ENCODE measurements around the gene CASQ2. TPM values are rescaled to one million over a fixed set of nuclear protein-coding genes. Genes with fewer than 3 reads are reported as not detected.

The CASQ2 gene
- total and polyA plus RNA-seq, 2 of the 13 experiments (the other 11 are each of a cell fraction or from before 2014, with no cell fraction given): not detected

DNA sequence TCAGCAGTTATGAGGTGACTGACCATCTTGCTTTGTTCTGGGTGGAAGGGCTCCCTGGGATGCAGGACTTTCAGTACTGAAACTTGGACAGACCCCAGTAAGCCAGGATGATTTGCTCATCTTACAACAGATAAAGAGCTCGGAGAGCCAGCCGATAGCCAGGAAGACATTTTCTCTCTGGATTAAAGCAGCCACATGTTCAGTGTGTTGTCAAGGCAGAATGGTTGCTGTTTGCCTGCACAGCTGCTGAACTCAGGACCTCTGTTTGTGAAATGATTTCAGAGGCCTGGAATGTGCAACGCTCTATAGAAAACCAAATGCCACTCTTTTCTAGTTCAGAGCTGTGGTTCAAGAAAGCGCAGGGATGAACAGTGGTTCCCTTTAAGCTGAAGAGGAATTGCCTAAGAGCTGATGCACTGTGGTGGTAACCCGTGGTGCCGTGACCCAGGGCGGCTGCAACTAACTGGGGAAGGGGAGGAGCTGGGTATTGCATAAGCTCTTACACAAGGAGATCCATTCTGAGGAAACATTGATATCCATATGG is 40.7 kb downstream of the CASQ2 start (continued):
- no peak for TF ChIP-seq ZNF766 (CRISPR knock-in tag; IDR thresholded peaks at IDR 0.05; ENCODE audit: borderline replicate concordance)
- TF ChIP-seq ZNF83 (CRISPR knock-in tag; IDR thresholded peaks at IDR 0.05; ENCODE audit: borderline replicate concordance): no peak
- no peak for TF ChIP-seq SOX6 (IDR thresholded peaks at IDR 0.05)
- peak; percentile 43; the same call in 1 of the 2 replicates for TF ChIP-seq SOX6 (CRISPR knock-in tag; IDR thresholded peaks at IDR 0.05)
- peak; percentile 89 for TF ChIP-seq TEAD3 (CRISPR knock-in tag; optimal IDR thresholded peaks at IDR 0.05; ENCODE audit: borderline replicate concordance)
- TF ChIP-seq FOXA1 (IDR thresholded peaks at IDR 0.05): no peak
- no peak for TF ChIP-seq FOXA1 (CRISPR knock-in tag; IDR thresholded peaks at IDR 0.05)
- peak; percentile 10; the same call in 1 of the 2 replicates for TF ChIP-seq SMC3 (IDR thresholded peaks at IDR 0.05; ENCODE audit: low read length)
- TF ChIP-seq KDM3A (CRISPR knock-in tag; IDR thresholded peaks at IDR 0.05; ENCODE audit: low read depth): 0 out of 2 replicates have a peak, but pooled peaks have one; percentile 29
- peak; percentile 38; the same call in 1 of the 2 replicates for TF ChIP-seq HDAC1 (CRISPR knock-in tag; IDR thresholded peaks at IDR 0.05)
- no peak for TF ChIP-seq ZNF768 (CRISPR knock-in tag; IDR thresholded peaks at IDR 0.05)
- no peak for TF ChIP-seq NR3C1 (CRISPR knock-in tag; IDR thresholded peaks at IDR 0.05)
- TF ChIP-seq, protein P1, sequence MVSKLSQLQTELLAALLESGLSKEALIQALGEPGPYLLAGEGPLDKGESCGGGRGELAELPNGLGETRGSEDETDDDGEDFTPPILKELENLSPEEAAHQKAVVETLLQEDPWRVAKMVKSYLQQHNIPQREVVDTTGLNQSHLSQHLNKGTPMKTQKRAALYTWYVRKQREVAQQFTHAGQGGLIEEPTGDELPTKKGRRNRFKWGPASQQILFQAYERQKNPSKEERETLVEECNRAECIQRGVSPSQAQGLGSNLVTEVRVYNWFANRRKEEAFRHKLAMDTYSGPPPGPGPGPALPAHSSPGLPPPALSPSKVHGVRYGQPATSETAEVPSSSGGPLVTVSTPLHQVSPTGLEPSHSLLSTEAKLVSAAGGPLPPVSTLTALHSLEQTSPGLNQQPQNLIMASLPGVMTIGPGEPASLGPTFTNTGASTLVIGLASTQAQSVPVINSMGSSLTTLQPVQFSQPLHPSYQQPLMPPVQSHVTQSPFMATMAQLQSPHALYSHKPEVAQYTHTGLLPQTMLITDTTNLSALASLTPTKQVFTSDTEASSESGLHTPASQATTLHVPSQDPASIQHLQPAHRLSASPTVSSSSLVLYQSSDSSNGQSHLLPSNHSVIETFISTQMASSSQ (IDR thresholded peaks at IDR 0.05; ENCODE audit: low read depth): no peak
- TF ChIP-seq, protein P1 (CRISPR knock-in tag; IDR thresholded peaks at IDR 0.05; ENCODE audit: borderline replicate concordance): no peak
- TF ChIP-seq ZNF724P (CRISPR knock-in tag; IDR thresholded peaks at IDR 0.05; ENCODE audit: borderline replicate concordance): no peak
- no peak for TF ChIP-seq SMYD3 (CRISPR knock-in tag; IDR thresholded peaks at IDR 0.05)
